Fibroblast of lung (primary cell): Measurements from ENCODE around the gene TPO.

ENCODE experiments used
- EZH2 ChIP-seq: IDR thresholded peaks from 2 replicates; pipeline ENCODE4 v1.5.1; 2012; ENCODE audit warnings: low read length, control low read depth, mild to moderate bottlenecking; ENCODE audit errors: missing control alignments
- TF ChIP-seq, protein P1 (sequence below), 2 donors: IDR thresholded peaks in 1 of 2; conservative IDR thresholded peaks in 1 of 2; 1 replicate in 1 of 2; 2 replicates in 1 of 2; pipeline ENCODE4 v1.5.1; 2011 to 2012; ENCODE audit warnings: low read length in 2 of 2, control low read depth in 1 of 2, inconsistent platforms in 1 of 2, low read depth in 1 of 2, mild to moderate bottlenecking in 1 of 2

DNA sequence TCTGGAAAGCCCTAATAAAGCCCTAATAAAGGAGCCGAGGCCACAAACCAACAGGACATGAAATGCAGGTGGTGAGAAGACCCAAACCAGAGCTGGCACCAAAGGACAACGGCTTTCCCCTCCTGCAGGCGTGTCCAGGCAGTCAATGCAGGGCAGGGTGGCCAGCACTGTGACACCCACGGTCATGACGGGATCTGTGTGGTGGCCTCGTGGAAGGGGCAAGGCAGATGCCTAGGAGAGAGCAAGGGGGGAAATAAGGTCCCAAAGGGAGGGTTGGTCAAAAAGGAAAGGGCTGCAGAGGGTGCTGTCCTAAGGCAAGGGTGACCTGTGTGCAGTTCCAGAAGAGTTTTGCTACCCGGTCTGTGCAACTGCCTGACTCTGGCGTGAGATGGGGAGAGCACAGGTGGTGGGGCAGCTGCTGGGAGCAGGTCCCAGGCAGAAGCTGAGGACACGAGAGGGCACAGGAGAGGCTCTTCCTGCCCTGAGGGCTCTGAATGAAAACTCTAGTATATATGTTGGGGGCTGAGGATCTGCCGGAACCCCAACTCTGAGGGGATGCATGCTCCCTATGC lies 156.7 kb downstream of the TPO start:
- TF ChIP-seq, protein P1, sequence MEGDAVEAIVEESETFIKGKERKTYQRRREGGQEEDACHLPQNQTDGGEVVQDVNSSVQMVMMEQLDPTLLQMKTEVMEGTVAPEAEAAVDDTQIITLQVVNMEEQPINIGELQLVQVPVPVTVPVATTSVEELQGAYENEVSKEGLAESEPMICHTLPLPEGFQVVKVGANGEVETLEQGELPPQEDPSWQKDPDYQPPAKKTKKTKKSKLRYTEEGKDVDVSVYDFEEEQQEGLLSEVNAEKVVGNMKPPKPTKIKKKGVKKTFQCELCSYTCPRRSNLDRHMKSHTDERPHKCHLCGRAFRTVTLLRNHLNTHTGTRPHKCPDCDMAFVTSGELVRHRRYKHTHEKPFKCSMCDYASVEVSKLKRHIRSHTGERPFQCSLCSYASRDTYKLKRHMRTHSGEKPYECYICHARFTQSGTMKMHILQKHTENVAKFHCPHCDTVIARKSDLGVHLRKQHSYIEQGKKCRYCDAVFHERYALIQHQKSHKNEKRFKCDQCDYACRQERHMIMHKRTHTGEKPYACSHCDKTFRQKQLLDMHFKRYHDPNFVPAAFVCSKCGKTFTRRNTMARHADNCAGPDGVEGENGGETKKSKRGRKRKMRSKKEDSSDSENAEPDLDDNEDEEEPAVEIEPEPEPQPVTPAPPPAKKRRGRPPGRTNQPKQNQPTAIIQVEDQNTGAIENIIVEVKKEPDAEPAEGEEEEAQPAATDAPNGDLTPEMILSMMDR (conservative IDR thresholded peaks at IDR 0.05 in 1 of 2, IDR thresholded peaks at IDR 0.05 in 1 of 2; ENCODE audit: low read depth in 1 of 2, low read length in 2 of 2): no peak
- TF ChIP-seq EZH2: no peak
